GM10266 (cell line): ENCODE data around the gene AFAP1.

Source experiments
- DNase-seq: peaks from one replicate; pipeline ENCODE4 v3.0.0; 2012; ENCODE audit errors: extremely low spot score
- CTCF ChIP-seq: IDR thresholded peaks from 2 replicates; pipeline ENCODE4 v1.5.1; 2012; ENCODE audit warnings: mild to moderate bottlenecking, low read depth; ENCODE audit not compliant: control insufficient read depth, insufficient read depth; ENCODE audit errors: missing control alignments

AFAP1 gene

GRCh38 chr4:7766086-7766485 is 173.6 kb downstream of the AFAP1 start:
- DNase-seq, result no peak
- TF ChIP-seq CTCF, result no peak

- no peak for TF ChIP-seq CTCF
- DNase-seq, result no peak
Observed at GRCh38 chr4:7765666-7766065, 174.0 kb downstream of the AFAP1 start.

GRCh38 chr4:7764466-7764865 is 175.2 kb downstream of the AFAP1 start:
- TF ChIP-seq CTCF, result no peak
- no peak for DNase-seq

GRCh38 chr4:7763788-7764187 is 175.9 kb downstream of the AFAP1 start:
- no peak for TF ChIP-seq CTCF
- no peak for DNase-seq

GRCh38 chr4:7763106-7763505 is 176.6 kb downstream of the AFAP1 start:
- DNase-seq, result no peak
- TF ChIP-seq CTCF, result no peak

GRCh38 chr4:7762376-7763030 is 177.2 kb downstream of the AFAP1 start:
- DNase-seq, result no peak
- no peak for TF ChIP-seq CTCF

- TF ChIP-seq CTCF, result peak; percentile 78
- peak; percentile 80 for DNase-seq
Observed at GRCh38 chr4:7761720-7762119, 177.9 kb downstream of the AFAP1 start.
